Measurements from ENCODE around the gene CORO1C. TPM values are rescaled to one million over a fixed set of nuclear protein-coding genes. Genes with fewer than 3 reads are reported as not detected.

CORO1C gene
- total RNA-seq, 1 donor from 2014 or later = 391 TPM

GRCh38 chr12:108640802-108641445, 90.4 kb downstream of the CORO1C start:
- no peaks in the 10 kb centered on the region for H3K9me3 ChIP-seq (ENCODE audit: insufficient read depth, low read depth, low read length)
- H4K20me1 ChIP-seq (ENCODE audit: insufficient read depth, low read length) = peaks cover 36% of the 10 kb centered on the region
- H3K27ac ChIP-seq (ENCODE audit: low read depth, low read length) = no peak overlapping the region
- no peak overlapping the region for H2AFZ ChIP-seq (ENCODE audit: low read depth, low read length)
- H3K36me3 Mint-ChIP-seq (ENCODE audit: low read depth, unreplicated experiment) = peaks cover 25% of the 10 kb centered on the region
- TF ChIP-seq CTCF (IDR thresholded peaks at IDR 0.05; ENCODE audit: insufficient read depth, low read depth, low read length) (no peak), EZH2 (IDR thresholded peaks at IDR 0.05; ENCODE audit: insufficient read depth, low read length) (no peak)
- peaks cover 24% of the 10 kb centered on the region for H3K36me3 ChIP-seq (ENCODE audit: insufficient read depth, low read length)
- H3K27me3 ChIP-seq (ENCODE audit: insufficient read depth, low read length) = no peaks in the 10 kb centered on the region
- no peak overlapping the region for H3K4me3 ChIP-seq (ENCODE audit: insufficient read depth, low read depth, low read length)
- H3K4me1 ChIP-seq (ENCODE audit: insufficient read depth, low read length) = peaks cover 37% of the 10 kb centered on the region
- H3K27ac Mint-ChIP-seq (ENCODE audit: unreplicated experiment) = peak overlapping the region; percentile 41
- H3K27me3 Mint-ChIP-seq (ENCODE audit: low read depth, unreplicated experiment) = no peaks in the 10 kb centered on the region
- H3K4me1 Mint-ChIP-seq (ENCODE audit: low read depth, unreplicated experiment) = peaks cover 67% of the 10 kb centered on the region
- no peaks in the 10 kb centered on the region for H3K9me3 Mint-ChIP-seq (ENCODE audit: unreplicated experiment)
- no peak overlapping the region for H3K9ac ChIP-seq (ENCODE audit: low read length)
- DNase-seq (ENCODE audit: low read depth) (peak; percentile 68), FAIRE-seq (no peak)
- H3K79me2 ChIP-seq (ENCODE audit: insufficient read depth, low read length) = peaks cover 14% of the 10 kb centered on the region
- no peak overlapping the region for H3K4me3 Mint-ChIP-seq (ENCODE audit: unreplicated experiment)
- H3K4me2 ChIP-seq (ENCODE audit: low read length) = peak overlapping the region; percentile 30

DNA sequence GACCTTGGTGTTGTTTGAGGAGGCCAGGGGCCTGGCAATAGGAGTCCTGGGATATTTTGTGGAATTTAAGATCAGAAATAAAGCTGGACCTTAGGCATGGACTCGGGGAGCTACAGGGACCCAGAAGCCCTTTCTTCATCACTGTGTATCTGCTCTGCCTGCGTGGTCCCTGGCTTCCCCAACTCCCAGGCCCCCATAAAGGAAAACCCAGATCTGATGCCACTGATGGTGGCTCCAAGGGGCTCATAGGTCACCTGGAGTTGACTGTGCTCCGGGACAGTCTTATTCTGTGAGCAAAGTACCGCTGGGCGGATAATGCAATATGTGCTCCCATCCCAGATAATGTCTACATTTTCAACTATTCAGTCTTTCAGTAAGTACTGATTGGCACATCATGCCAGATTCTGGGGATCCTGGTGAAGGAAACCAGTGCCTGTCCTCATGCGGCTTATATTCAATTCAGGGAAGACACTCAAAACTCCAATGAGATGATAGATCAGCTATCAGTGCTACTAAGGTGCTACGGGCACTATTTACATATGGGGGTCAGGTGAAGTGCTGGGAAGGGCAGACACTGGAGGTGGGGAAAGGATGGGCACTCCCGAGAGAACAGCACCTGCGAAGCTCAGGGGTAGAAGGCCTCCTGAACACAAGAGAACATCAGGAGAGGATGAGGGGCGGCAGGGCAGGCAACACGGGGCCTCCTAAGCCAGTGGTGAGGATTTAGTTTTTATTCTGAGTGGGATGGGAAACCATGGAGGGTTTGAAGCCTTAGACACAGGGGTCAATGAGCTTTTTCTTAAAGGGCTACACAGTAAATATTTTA, 92.1 kb downstream of the CORO1C start:
- Mint-ChIP-seq H3K4me1 (ENCODE audit: low read depth, unreplicated experiment) (peaks cover 58% of the 10 kb centered on the region), H3K27ac (ENCODE audit: unreplicated experiment) (peak overlapping the region; percentile 14), H3K9me3 (ENCODE audit: unreplicated experiment) (no peaks in the 10 kb centered on the region), H3K4me3 (ENCODE audit: unreplicated experiment) (peak overlapping the region; percentile 52), H3K36me3 (ENCODE audit: low read depth, unreplicated experiment) (peaks cover 10% of the 10 kb centered on the region), H3K27me3 (ENCODE audit: low read depth, unreplicated experiment) (no peaks in the 10 kb centered on the region)
- H3K9me3 ChIP-seq (ENCODE audit: insufficient read depth, low read depth, low read length) = no peaks in the 10 kb centered on the region
- peak overlapping the region; percentile 33 for H3K9ac ChIP-seq (ENCODE audit: low read length)
- DNase-seq (ENCODE audit: low read depth) (no peak), FAIRE-seq (no peak)
- H3K4me3 ChIP-seq (ENCODE audit: insufficient read depth, low read depth, low read length) = no peak overlapping the region
- H3K27ac ChIP-seq (ENCODE audit: low read depth, low read length) = no peak overlapping the region
- H3K4me1 ChIP-seq (ENCODE audit: insufficient read depth, low read length) = peaks cover 29% of the 10 kb centered on the region
- H2AFZ ChIP-seq (ENCODE audit: low read depth, low read length) = no peak overlapping the region
- peaks cover 22% of the 10 kb centered on the region for H4K20me1 ChIP-seq (ENCODE audit: insufficient read depth, low read length)
- H3K36me3 ChIP-seq (ENCODE audit: insufficient read depth, low read length) = peaks cover 7% of the 10 kb centered on the region
- H3K79me2 ChIP-seq (ENCODE audit: insufficient read depth, low read length) = no peaks in the 10 kb centered on the region
- peak overlapping the region; percentile 7 for H3K4me2 ChIP-seq (ENCODE audit: low read length)
- TF ChIP-seq CTCF (IDR thresholded peaks at IDR 0.05; ENCODE audit: insufficient read depth, low read depth, low read length) (no peak), EZH2 (IDR thresholded peaks at IDR 0.05; ENCODE audit: insufficient read depth, low read length) (no peak)
- no peaks in the 10 kb centered on the region for H3K27me3 ChIP-seq (ENCODE audit: insufficient read depth, low read length)

Data from astrocyte (in vitro differentiated cells and primary cell).